Esophagus muscularis mucosa (tissue), 4 donors: ENCODE data around the gene SH3BGR. TPM values are rescaled to one million over a fixed set of nuclear protein-coding genes. Genes with fewer than 3 reads are reported as not detected.

Experiments used
- DNase-seq: peaks from one replicate; pipeline ENCODE4 v3.0.0-alpha.2; 2017; ENCODE audit errors: extremely low spot score
- H3K27ac ChIP-seq, 4 donors: fragments of 200-600 bp; sonication (generic); replicated peaks in 1 of 4; 1 replicate in 3 of 4; 2 replicates in 1 of 4; pipeline ENCODE4 v1.5.1; 2016 to 2019; ENCODE audit warnings: mild to moderate bottlenecking in 1 of 4
- H3K27me3 ChIP-seq, 4 donors: fragments of 200-600 bp; sonication (generic); one replicate each; pipeline versions ENCODE4 v1.5.1 to v1.6.0; 2016 to 2019
- H3K36me3 ChIP-seq, 4 donors: fragments of 200-600 bp; sonication (generic); one replicate each; pipeline ENCODE4 v1.5.1; 2016 to 2019
- H3K4me1 ChIP-seq, 4 donors: fragments of 200-600 bp; sonication (generic); one replicate each; pipeline ENCODE4 v1.5.1; 2016 to 2019
- H3K4me3 ChIP-seq, 4 donors: fragments of 200-600 bp; sonication (generic); 1 replicate in 2 of 4; 2 replicates in 2 of 4; pipeline ENCODE4 v1.5.1; 2016 to 2019; ENCODE audit warnings: mild to moderate bottlenecking in 4 of 4, moderate library complexity in 1 of 4
- H3K9me3 ChIP-seq, 4 donors: fragments of 200-600 bp; sonication (generic); 1 replicate in 3 of 4; 2 replicates in 1 of 4; pipeline ENCODE4 v1.5.1; 2016 to 2019
- EP300 ChIP-seq: sonication (generic); formaldehyde crosslinking; IDR thresholded peaks from one replicate; pipeline ENCODE4 v1.6.1; 2017; ENCODE audit warnings: antibody characterized with exemption
- POLR2A ChIP-seq: fragments of 450-650 bp; IDR thresholded peaks from one replicate; pipeline ENCODE4 v1.6.1; 2017; ENCODE audit warnings: antibody characterized with exemption, moderate library complexity, mild to moderate bottlenecking, low read depth
- POLR2AphosphoS5 ChIP-seq, 2 donors: sonication (generic); formaldehyde crosslinking; IDR thresholded peaks; one replicate each; pipeline ENCODE4 v1.6.1; 2017; ENCODE audit warnings: antibody characterized with exemption in 2 of 2
- WGBS: methylation state at CpG from one replicate; pipeline ENCODE4 v1.1.5; 2018; 5-methylcytosine and 5-hydroxymethylcytosine counted together
- intact Hi-C: fragments of 100-400 bp; cut with DNase I; formaldehyde crosslinking; loops from one replicate; pipeline ENCODE4 v1.15.1; 2023
- total RNA-seq, 4 donors: library from RNA; depleted of rRNA; stranded (reverse); fragments of >200 nt; gene quantifications; one replicate each; pipeline versions ENCODE4 v1.1.0 to v1.2.1, GENCODE V29; 2016
- TF ChIP-seq, protein P1 (sequence below), 3 experiments: fragments of 200-600 bp in 2 of 3; fragments of 450-650 bp in 1 of 3; sonication (generic) in 2 of 3; IDR thresholded peaks; one replicate each; pipeline ENCODE4 v1.5.1; 2017 to 2019; ENCODE audit warnings: antibody characterized with exemption in 3 of 3, mild to moderate bottlenecking in 2 of 3, moderate library complexity in 1 of 3

Gene SH3BGR
- total RNA-seq, 4 donors from 2014 or later, result 9.7 to 33.9 (median 24.1) TPM

DNA sequence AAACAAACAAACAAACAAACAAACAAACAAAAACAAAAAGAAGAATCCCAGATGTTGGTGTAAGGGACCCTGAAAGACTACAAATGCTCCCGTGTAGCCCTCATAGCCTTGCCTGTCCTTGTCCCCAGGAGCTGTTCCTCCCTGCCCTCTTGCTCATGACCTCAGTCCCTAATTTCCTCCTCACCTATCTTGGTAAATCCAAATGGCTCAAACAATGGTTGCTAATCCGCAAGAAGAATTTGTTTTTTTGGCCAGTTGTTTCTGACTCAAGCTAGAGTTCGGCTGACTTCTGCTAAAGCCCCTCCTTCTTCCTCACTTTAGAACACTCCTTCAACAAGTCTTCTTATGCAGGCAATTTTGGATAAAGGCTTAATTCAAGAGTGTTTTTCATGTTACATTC is 21.8 kb upstream of the SH3BGR start:
- TF ChIP-seq, protein P1, sequence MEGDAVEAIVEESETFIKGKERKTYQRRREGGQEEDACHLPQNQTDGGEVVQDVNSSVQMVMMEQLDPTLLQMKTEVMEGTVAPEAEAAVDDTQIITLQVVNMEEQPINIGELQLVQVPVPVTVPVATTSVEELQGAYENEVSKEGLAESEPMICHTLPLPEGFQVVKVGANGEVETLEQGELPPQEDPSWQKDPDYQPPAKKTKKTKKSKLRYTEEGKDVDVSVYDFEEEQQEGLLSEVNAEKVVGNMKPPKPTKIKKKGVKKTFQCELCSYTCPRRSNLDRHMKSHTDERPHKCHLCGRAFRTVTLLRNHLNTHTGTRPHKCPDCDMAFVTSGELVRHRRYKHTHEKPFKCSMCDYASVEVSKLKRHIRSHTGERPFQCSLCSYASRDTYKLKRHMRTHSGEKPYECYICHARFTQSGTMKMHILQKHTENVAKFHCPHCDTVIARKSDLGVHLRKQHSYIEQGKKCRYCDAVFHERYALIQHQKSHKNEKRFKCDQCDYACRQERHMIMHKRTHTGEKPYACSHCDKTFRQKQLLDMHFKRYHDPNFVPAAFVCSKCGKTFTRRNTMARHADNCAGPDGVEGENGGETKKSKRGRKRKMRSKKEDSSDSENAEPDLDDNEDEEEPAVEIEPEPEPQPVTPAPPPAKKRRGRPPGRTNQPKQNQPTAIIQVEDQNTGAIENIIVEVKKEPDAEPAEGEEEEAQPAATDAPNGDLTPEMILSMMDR (IDR thresholded peaks at IDR 0.05), result no peak
- TF ChIP-seq EP300 (no peak), POLR2AphosphoS5 (IDR thresholded peaks at IDR 0.05) (no peak), POLR2A (no peak)
- intact Hi-C loops, result no loop called here
- H3K27ac ChIP-seq, result no peak overlapping the region
- DNase-seq, result no peak
- 88% methylated on average over 3 of the region's 3 CpGs for WGBS
- no peak overlapping the region for H3K4me3 ChIP-seq
- no peaks in the 10 kb centered on the region for H3K9me3 ChIP-seq
- H3K4me1 ChIP-seq, result peaks cover 0 to 11% (median 4%) of the 10 kb centered on the region in 4 donors
- H3K36me3 ChIP-seq, result no peaks in the 10 kb centered on the region
- no peaks in the 10 kb centered on the region for H3K27me3 ChIP-seq

DNA sequence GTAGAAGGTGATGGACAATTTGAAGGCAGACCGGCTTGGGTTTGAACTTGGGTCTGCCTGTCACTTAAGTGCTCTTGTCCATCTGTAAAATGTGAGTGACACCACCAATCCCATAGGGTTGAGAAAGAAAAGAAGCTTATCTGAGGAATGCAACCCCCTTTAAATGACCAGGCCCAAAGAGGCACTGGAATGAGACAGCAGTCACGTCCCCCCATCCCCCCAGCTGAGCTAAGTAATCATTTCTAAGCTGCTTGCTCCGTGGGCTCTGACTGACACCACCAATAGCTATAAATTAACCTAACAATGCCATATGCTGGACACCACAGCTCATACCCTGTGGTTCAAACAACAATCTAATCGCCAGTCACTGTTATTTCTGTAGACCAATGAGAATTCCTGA is 21.3 kb upstream of the SH3BGR start:
- 64% methylated on average over 4 of the region's 4 CpGs for WGBS
- H3K4me3 ChIP-seq, result no peak overlapping the region
- H3K36me3 ChIP-seq, result no peaks in the 10 kb centered on the region
- no peak for DNase-seq
- peaks cover 0 to 11% (median 4%) of the 10 kb centered on the region in 4 donors for H3K4me1 ChIP-seq
- intact Hi-C loops, result no loop called here
- TF ChIP-seq, protein P1 (IDR thresholded peaks at IDR 0.05), result no peak
- TF ChIP-seq POLR2A (no peak), POLR2AphosphoS5 (IDR thresholded peaks at IDR 0.05) (no peak), EP300 (no peak)
- no peaks in the 10 kb centered on the region for H3K9me3 ChIP-seq
- H3K27me3 ChIP-seq, result no peaks in the 10 kb centered on the region
- no peak overlapping the region for H3K27ac ChIP-seq

DNA sequence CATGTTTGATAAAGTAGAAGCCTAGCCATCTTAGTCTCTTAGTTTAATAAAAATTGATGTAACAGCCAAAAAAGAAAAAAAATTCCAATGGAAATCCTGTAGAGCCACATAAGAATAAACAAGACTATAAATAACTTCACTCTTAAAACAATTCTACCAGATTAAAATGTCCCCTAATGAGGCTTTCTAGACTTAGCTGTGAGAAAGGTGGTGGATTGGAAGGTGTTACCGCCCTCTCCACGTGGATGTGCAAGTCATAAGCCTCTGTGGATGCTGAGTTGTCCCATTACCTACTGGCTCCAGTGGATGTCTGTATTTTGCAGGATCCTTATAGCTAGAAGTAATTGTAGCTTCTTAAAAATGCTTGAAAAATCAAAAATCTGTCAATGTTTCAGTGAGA is 20.8 kb upstream of the SH3BGR start:
- 75% methylated on average over 2 of the region's 2 CpGs for WGBS
- H3K27me3 ChIP-seq, result no peaks in the 10 kb centered on the region

DNA sequence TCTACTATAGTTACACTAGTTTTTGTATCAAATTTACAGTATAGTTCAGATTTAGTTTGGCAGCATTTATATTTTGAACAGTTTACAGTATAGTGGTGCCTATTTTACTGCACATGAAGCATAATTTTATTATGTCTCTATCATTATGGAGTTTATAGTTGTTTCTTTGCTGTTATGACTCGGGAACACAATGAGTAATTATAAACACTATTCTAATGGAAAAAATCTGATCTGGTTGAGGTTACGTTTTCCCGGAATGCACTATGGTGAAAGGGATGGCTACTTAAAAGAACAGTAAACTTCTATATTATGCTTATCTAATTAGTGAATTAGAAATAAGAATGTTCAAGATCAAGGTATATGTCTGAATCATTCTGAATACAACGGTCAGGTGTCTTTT is 16.8 kb upstream of the SH3BGR start:
- H3K9me3 ChIP-seq, result no peaks in the 10 kb centered on the region
- no peaks in the 10 kb centered on the region for H3K36me3 ChIP-seq
- no peak overlapping the region for H3K27ac ChIP-seq
- TF ChIP-seq, protein P1 (IDR thresholded peaks at IDR 0.05), result no peak
- TF ChIP-seq EP300, result no peak
- TF ChIP-seq POLR2A, result no peak
- TF ChIP-seq POLR2AphosphoS5 (IDR thresholded peaks at IDR 0.05), result no peak
- peaks cover 0 to 11% (median 4%) of the 10 kb centered on the region in 4 donors for H3K4me1 ChIP-seq
- intact Hi-C loops, result no loop called here
- WGBS, result 79% methylated on average over 4 of the region's 4 CpGs
- H3K4me3 ChIP-seq, result no peak overlapping the region
- DNase-seq, result no peak
- H3K27me3 ChIP-seq, result no peaks in the 10 kb centered on the region

More for the DNA sequence above, 20.8 kb upstream of the SH3BGR start:
- peaks cover 0 to 11% (median 4%) of the 10 kb centered on the region in 4 donors for H3K4me1 ChIP-seq
- H3K9me3 ChIP-seq, result no peaks in the 10 kb centered on the region
- DNase-seq, result no peak
- no peak overlapping the region for H3K27ac ChIP-seq
- no peak overlapping the region for H3K4me3 ChIP-seq
- H3K36me3 ChIP-seq, result no peaks in the 10 kb centered on the region
- TF ChIP-seq, protein P1 (IDR thresholded peaks at IDR 0.05), result no peak
- TF ChIP-seq EP300, result no peak
- no peak for TF ChIP-seq POLR2A
- no peak for TF ChIP-seq POLR2AphosphoS5 (IDR thresholded peaks at IDR 0.05)
- intact Hi-C loops, result no loop called here

DNA sequence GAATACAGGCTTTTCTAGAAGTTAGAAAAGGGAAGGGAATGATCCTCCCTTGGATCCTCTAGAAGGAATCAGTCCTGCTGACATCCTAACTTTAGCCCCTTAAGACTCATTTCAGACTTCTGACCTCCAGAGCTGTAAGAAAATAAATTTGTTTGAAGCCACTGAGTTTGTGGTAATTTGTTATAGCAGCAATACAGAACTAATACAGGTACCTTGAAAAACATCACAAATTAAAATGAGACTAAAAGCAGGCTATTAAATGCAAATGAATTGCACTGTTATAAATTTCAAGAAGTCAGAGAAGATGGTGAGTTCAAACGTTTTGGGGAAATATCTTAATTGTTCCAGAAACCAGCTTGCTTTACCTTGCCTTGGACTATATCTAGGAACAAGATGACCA is 12.5 kb upstream of the SH3BGR start:
- Histone ChIP-seq H3K27ac (no peak overlapping the region), H3K4me1 (peaks cover 0 to 6% (median 2%) of the 10 kb centered on the region in 4 donors), H3K27me3 (no peaks in the 10 kb centered on the region), H3K36me3 (no peaks in the 10 kb centered on the region), H3K4me3 (no peak overlapping the region), H3K9me3 (no peaks in the 10 kb centered on the region)
- intact Hi-C loops, result no loop called here
- 35% methylated on average over 1 of the region's 1 CpG for WGBS
- TF ChIP-seq POLR2A (no peak), EP300 (no peak), POLR2AphosphoS5 (IDR thresholded peaks at IDR 0.05) (no peak)
- TF ChIP-seq, protein P1 (IDR thresholded peaks at IDR 0.05), result no peak
- DNase-seq, result no peak
